Transverse colon (tissue), 3 donors: Measurements from ENCODE around the gene RASSF1.

Experiments
- CTCF ChIP-seq, 5 experiments: fragments of 200-600 bp in 3 of 5; fragments of 450-650 bp in 2 of 5; sonication (generic) in 3 of 5; IDR thresholded peaks; 1 replicate in 2 of 5; 2 replicates in 3 of 5; pipeline ENCODE4 v1.5.1; 2016 to 2017; ENCODE audit warnings: antibody characterized with exemption in 5 of 5, inconsistent platforms in 3 of 5, mild to moderate bottlenecking in 2 of 5, moderate library complexity in 1 of 5
- EP300 ChIP-seq: sonication (generic); formaldehyde crosslinking; IDR thresholded peaks from one replicate; pipeline ENCODE4 v1.6.1; 2017; ENCODE audit warnings: antibody characterized with exemption, low read depth
- POLR2A ChIP-seq: fragments of 450-650 bp; IDR thresholded peaks from one replicate; pipeline ENCODE4 v1.6.1; 2016; ENCODE audit warnings: antibody characterized with exemption, mild to moderate bottlenecking, moderate library complexity

GRCh38 chr3:50370594-50370993, 30.0 kb upstream of the RASSF1 start:
- TF ChIP-seq POLR2A (no peak), CTCF (IDR thresholded peaks at IDR 0.05) (no peak), EP300 (no peak)
